Left colon (tissue), 2 donors: Measurements from ENCODE around the gene SEZ6. TPM values are rescaled to one million over a fixed set of nuclear protein-coding genes. Genes with fewer than 3 reads are reported as not detected.

Experiments used
- ATAC-seq: fragments of 200-7000 bp; cut with Tn5 transposase; one replicate; pipeline ENCODE4 v1.9.1; 2020; ENCODE audit warnings: mild to moderate bottlenecking, moderate library complexity
- DNase-seq, 2 donors: peaks; one replicate each; pipeline ENCODE4 v3.0.0-alpha.2; 2020
- intact Hi-C, 2 donors: fragments of 100-400 bp; cut with DNase I in 1 of 2; cut with micrococcal nuclease in 1 of 2; formaldehyde crosslinking; loops; one replicate each; pipeline versions ENCODE4 v1.11.2 to v1.14.0; 2022; cut with DNase I, micrococcal nuclease
- total RNA-seq, 2 donors: library from RNA; stranded (reverse); fragmentation: NEBNext Ultra II Directional; extraction: Animal tissue kit (Norgen Biotek cat#: 25700); gene quantifications; one replicate each; pipeline ENCODE4 v1.2.1, GENCODE V29; 2021
- donor health status: DM: no; HTN: no; CAD: no.
- donor health status: DM: yes; HTN: yes; CAD: no.

The SEZ6 gene
- total RNA-seq, 2 donors from 2014 or later = 0.46 to 0.81 TPM

DNA sequence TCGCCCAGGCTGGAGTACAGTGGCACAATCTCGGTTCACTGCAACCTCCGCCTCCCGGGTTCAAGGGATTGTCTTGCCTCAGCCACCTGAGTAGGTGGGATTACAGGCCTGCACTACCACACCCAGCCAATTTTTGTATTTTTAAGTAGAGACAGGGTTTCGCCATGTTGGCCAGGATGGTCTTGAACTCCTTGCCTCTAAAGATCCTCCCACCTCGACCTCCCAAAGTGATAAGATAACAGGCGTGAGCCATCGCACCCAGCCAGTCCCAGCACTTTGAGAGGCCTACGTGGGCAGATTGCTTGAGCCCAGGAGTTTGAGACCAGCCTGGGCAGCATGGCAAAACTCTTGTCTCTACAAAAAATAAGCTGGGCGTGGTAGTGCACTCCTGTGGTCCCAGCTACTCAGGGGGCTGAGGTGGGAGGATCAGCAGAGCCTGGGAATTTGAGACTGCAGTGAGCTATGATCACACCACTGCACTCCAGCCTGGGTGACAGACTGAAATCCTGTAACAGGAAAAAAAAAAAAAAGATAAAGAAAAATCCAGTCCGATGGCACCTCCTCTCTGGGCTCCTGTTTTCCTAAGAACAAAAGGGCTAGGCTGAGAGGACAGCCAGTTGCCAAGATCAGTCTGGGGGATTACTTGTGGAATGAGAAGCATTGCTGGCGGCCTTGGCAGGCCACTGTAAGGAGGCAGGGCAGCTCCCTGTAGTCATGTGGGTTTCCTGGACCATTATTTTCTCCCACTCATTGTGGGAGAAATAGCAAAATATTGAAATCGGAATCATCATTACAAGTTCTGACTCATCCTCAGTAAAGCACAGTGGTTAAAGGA, 34.1 kb upstream of the SEZ6 start:
- intact Hi-C loops = no loop called here
- DNase-seq = no peak
- ATAC-seq = no peak

DNA sequence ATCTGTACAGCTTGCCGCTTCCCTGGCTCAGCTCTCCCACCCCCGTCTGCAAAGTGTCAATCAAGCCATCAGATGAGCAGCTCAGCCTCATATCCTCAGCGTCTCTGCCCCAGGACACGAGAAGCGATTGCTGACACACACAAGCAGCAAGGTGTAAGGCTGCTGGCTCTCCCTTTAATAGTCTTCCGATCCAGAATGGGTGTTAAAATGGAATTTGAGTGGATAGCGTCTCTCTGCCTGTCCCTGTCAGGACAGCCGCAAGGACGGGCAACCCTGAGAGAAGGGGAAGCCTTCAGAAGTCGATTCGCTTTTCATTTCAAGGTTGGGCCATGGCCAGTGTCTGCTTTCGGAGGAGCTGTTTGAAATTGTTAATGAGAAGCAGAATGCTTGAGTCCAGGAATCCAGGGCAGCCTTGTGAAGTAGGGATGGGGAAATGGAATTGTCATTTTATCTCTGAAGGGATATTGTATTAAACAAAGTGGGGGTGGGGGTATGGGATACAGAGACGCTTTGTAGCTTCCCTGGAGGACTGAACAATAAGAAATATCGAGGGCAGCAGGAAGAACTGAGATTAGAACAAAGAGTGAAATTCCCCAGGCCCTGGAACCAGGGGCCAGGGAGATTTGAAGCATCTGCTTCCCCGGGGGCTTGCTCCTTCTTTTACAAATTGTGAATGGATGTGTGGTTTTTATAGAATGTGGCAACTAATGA, 32.4 kb upstream of the SEZ6 start:
- DNase-seq (no peak), ATAC-seq (no peak)
- intact Hi-C loops = no loop called here

DNA sequence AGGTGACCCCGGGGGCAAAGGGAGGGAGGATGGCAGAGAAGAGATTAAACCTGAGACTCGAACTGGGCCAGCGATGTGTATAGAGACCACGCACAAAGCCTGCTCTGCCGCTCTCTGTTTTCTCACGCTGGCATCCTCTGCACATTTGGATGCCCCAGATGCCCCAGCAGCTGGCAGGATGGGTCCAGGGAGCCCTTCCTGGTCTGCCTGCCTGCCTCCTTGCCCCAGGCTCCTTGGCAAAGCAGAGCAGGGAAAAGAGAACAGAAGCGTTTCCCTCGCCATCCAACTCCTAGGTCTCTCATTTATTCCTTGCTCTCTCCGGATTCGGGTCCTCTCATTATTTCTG, 31.9 kb upstream of the SEZ6 start:
- DNase-seq = no peak
- intact Hi-C loops = no loop called here
- no peak for ATAC-seq

DNA sequence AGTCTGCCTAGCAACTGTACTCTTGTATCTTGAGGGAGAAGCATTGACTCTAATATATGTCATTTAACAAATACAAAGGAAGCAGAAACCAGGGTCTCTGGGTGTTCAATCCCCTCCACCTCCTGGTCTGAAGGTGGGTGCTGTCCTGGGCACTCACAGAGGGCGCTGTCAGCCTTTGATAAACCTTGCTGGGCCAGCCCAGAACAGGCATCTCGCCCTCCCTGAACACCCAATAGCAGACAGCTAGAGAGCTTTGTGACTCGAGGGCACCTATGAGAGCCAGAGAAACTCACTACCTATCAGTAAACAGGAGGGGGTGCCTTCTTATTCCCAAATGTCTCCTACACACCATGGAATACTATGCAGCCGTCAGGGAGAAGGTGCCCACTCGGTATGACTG, 30.8 kb upstream of the SEZ6 start:
- intact Hi-C loops = no loop called here
- DNase-seq = no peak
- no peak for ATAC-seq

DNA sequence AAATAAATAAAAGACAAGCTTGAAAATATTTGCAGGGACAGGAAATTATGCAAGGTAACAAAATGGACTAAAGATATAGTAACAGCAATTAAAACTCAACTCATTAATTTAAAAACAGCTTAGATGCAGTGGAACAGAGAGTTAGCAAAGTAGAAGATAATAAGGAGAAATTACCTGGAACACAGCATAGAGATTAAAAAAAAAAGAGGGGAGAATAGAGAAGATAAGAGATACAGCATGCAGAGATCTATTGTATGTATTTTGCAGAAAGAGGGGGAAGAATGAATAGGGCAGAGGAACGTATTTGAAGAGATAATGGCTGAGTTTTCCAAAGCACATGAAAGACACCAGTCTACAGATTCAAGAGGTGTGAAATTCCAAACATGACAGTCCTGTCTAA, 28.7 kb upstream of the SEZ6 start:
- intact Hi-C loops = no loop called here
- ATAC-seq (no peak), DNase-seq (no peak)

DNA sequence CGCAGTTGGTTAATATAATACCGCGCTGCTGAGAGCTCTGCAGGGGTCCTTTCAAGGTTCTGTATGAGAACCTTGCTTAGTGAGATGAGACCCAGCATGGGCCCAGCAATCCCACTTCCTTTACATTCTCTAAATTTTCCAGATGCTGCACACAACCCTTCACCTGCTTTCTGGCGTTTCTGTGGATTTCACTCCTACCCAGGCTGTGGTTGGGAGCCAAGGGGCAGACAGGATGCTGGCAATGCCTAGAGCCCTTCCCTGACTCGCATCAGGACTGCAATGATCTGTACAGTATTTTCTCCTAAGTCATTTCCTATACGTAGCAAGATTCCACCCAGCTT, 27.0 kb upstream of the SEZ6 start:
- intact Hi-C loops = no loop called here
- ATAC-seq = no peak
- no peak for DNase-seq

DNA sequence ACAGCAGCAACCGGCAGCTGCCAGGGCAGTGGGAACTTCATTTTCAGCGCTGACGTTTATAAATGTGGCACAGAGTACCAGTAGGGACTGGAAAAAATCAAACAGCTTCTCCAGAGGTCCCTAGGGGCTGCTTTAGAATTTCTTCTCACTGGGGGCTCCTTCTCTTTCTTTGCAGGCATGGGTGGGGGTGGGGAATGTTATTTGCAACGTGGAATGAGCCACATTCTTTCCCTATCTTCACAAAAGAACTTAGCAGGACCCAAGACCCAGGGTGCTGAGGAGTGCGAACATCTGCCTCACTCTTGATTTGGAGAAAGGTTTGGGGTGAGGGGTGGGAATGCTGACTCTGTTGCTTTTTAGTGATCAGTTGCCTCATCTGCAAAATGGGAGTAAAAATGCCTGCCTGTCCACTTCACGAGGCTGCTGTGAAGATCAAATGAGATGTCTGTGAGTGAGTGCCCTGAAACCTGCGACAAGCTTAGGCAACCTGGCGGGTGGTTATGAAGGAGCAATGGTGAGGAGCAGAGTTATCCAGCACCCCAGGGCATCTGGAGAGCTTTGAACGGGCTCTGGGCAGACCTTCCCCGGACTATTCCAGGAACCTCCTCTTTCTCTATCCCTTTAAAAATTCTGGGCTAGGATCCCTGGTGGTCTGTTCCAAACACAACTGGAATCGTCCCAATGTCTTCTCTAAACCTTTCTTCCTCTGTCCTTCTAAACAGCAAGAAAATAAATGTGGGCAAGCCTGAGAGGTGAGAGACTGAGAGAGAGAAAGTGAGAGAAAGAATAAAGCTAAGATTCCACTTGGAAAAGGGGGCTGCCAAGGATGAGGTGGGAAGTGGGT, 26.4 kb upstream of the SEZ6 start:
- ATAC-seq (no peak), DNase-seq (no peak)
- intact Hi-C loops = no loop called here

DNA sequence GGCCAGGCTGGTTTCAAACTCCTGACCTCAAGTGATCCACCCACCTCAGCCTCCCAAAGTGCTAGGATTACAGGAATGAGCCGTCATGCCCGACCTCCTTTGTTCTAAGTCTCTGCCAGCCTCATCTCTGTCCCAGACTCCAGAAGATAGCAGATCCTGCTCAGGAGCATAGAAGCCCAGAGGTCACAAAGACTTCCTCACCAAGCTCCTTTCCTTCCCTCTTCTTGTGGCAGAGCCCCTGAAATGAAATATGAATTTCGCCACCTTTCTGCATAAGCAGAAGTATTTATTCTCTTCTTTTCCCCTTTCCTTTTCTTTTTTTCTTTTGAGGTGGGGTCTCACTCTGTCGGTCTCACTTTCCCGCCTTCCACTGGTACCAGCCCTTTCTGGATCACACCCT, 25.7 kb upstream of the SEZ6 start:
- DNase-seq (no peak), ATAC-seq (no peak)
- intact Hi-C loops = no loop called here

DNA sequence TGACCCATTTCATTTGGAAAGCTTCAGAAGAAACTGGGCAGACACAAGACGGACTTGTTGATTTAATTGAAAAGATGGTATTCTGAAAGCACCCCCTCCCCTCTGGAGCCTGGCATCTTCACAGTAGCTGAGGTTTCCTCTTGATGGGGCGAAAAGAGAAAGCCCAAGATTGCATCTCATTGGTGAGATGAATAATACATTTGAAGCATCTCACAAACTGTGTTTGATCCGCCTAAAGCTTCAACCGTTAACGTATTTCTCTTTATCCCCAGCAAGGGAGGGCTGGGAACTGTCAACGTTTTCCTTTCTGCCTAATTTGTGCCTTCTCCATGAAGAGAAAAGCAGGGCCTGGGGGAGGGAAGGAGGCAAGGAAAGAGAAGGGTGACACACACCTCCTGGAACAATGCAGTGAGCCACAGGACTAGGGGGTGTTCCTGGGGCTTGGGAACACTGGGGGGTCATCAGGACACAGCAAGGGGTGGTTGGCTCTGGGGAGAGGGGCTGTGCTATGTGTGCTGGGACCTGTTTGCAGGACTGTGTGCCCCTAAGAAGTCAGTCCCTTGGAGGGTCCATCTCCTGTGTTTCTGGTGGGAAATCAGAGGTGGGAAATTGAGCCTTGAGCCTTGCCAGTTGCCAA, 18.6 kb upstream of the SEZ6 start:
- intact Hi-C loops = no loop called here
- no peak for ATAC-seq
- no peak for DNase-seq

DNA sequence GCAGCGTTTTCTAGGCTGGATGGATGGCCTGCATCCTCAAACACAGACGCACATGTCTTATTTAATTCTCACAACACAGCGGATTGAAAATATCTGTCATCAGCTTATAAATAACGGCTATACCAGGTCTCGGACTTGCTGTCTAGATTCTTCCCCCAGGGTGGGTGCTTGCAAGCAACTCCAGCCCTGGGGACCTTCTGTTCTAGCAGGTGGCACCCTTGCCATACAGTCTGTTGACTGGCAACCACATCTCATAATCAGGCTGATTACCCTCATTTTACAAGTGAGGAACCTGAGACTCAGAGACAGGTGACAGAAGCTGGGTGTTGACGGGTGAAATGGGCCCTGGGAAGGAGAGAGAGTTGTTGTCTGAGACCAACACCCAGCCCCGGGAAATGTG, 16.2 kb upstream of the SEZ6 start:
- intact Hi-C loops = no loop called here
- ATAC-seq (no peak), DNase-seq (no peak)

DNA sequence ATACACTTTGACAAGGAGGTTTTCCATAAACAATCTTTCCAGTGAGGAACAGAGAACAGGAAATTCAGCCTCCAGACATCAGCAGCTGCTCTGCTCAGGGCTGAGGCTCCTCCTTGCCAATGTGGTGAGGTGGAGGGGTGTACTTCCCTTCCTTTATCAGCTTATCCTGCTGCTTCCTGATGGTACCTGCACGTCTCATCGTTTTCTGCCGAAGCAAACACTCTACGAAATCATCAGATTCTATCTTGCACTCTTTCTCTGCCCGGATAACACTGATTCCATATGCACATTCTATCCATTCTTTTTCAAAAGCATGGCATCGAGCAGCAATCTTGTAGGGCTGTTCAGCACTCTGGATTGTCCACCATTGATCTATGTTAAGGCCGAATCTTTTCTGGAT, 15.4 kb upstream of the SEZ6 start:
- no peak for ATAC-seq
- DNase-seq = no peak
- intact Hi-C loops = no loop called here

DNA sequence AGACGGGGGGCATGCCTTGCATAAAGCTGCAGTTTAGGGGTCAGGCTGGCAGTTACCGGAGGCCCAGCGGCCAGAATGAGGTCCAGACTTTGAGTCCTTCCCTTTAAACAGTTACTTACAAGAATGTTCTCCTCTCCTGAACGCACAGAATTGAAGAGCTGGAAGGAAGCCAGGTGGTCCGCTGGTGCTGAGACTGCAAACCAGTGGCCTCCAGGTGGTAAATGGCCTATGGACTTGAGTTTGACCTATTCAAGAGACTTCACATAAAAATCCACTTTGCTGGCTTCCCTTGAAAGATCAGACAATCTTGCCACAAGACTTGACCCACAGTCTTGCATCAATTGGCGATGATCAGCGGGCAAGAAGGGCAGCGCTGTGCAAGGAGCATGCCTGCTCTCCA, 14.7 kb upstream of the SEZ6 start:
- no peak for ATAC-seq
- intact Hi-C loops = no loop called here
- DNase-seq = no peak

DNA sequence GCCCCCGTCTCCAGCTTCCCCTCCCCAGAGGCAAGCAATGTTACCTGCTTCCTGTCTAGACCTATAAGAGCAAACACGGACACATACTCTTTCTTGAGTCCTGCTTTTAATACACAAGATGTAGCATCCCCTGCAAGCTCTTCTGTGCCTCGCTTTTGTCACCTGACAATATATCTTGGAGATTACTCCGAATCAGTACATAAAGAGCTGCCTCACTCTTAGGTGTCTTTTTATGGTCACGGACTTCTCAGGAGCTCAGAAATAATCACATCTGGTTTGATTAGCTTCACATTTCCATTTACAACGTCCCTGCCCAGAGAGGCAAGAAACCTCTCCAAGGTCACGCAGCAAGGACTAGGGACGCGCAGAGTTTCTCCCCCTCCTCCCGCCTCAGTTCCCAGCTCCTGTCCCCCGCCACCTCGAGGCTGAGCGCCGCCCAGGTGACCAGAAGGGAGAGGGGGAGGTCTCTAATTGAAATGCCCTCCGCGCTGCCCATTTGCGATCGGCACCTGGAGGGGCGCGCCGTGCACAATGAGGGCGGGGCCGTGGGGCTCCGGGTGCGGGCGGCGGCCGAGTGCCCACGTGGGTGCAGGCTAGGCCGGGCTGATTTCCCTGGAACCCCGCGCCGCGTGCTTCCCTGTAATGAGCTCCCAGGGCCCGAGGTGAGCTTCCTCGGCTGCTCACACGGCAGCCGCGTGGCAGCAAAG, 13.8 kb upstream of the SEZ6 start:
- DNase-seq (peak in 1 of 2 donors; percentile 18), ATAC-seq (peak; percentile 61)
- intact Hi-C loops = no loop called here

DNA sequence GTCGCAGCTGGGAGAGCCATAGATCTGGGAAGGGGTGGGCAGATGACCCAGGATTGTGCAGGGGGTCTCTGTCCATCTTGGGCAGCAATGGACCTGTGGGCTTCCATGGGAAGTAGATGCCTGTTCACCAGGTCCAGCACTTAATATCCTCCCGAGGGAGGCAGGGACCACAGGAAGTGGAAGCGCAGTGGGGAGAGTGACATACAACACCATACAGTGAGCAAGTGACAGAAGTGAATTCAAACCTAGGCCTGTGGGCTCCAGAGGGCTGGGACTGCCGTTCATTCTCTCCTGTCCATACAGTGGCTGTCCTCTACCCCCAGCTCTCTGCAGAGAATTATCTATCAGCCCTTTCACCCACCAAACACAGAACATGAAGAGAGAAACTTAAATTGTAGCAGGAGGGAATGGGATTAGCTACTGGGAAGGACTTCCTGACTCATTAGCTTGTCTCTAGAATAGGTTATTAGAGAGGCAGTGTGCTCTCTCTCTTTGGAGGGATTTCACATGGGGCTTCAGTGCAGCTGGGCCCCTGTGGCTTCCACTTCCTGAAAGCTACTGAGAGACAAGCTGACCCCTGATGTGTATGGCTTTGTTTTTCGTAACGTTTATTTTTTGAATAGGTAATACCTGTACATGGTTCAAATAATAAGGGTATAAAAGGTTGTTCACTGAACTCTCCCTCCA, 13.1 kb upstream of the SEZ6 start:
- DNase-seq (no peak), ATAC-seq (no peak)
- intact Hi-C loops = no loop called here

DNA sequence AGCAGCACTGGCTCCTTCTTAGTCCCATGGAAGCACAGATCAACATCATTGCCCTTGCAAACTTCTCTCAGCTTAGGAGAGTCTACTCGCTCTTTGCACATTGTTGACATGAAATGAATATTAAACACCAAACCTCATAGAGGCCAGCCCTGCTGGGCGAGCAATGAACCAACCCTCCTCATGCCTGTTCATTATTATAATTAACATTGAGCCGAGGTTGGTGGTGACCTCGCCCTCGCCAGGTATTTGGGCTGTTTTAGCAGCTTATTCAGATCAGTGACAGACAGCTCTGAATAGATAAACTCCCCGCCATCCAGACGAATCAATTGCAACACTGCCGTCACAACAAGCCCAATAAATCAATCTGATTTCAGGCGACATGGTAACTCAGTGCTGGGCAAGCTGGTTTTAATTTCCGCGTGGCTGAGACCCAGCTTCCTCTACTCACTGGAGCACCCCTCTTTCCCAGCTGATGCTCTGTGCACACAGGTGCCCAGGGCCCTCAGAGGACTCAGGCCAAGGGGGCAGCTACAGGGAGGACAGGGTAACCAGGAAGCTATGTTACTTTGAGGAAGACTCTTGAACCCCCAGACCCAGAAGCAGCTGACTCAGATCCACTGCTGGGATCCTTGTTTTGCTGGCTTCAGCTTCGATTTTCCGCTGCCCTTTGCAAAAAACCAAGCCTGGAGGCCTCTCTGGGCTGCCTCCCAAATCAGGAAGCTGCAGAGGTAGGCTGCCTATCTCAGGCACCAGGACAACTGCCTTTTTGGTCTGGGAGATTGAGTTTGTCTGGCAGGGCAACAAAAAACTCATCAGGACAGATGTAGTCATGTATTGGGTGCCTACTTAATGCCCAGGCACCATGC, 10.7 kb upstream of the SEZ6 start:
- intact Hi-C loops = no loop called here
- DNase-seq (no peak), ATAC-seq (no peak)

DNA sequence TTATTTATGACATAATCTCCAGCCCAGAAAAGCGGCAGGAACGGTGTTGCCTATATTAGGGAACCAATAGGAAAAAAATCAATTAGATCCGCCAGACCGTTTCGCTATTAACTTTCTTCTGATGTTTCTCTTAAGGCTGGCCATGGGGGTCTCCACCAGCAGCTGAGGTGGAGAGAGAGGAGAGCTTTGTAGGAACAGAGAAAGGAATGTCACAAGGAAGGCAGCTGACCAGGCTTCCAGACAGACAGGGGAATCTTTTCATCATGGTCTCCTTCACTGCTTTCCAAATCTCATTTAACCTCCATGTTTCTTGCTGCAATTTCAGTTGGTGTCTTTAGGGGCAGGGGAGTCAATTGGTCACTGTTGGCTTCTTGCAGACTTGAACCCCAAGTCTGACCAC, 8.9 kb upstream of the SEZ6 start:
- ATAC-seq (no peak), DNase-seq (no peak)
- intact Hi-C loops = no loop called here

DNA sequence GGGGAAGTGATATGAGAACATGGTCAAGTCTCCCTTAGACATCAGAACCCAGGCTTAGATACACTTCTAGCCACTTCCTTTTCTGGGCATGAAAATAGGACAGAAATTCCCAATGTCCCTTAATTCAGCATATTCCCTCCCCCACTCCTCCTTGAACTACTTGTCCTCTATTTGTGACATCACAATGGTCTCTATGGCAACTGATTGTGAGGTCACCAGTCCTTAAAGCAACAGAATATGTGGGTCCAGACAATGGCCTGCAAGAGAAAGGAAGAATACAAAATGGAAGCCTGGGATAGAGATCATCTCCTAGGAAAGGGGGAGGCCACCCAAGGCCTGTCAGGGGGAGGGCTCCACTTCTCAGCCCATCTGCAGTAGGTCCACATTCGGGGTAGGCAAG, 6.7 kb upstream of the SEZ6 start:
- ATAC-seq (no peak), DNase-seq (no peak)
- intact Hi-C loops = no loop called here

DNA sequence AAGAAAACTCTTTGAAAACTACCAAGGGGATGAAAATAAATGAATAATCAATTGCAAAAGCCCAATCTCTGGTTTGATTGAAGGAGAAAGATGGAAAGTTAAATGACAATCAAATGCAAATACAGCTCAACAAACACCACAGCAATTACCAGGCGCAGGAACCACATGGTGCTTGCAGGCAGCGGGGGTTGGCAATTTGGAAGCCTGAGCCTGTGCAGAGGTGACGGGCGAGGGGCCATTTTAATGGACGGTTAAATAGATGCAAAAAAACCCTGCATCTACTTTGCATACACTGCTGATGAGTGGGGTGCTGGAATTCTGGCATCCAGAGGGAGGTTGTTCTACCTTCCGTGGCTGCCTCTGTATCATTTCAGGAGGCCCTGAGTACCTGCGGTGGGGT, 4.8 kb upstream of the SEZ6 start:
- DNase-seq = no peak
- ATAC-seq = no peak
- intact Hi-C loops = no loop called here
